Endometrial microvascular endothelial cells (primary cell): ENCODE measurements around the gene DYNLT2. TPM values are rescaled to one million over a fixed set of nuclear protein-coding genes. Genes with fewer than 3 reads are reported as not detected.
"Not testable (repeated sequence)": the region's sequence is repeated elsewhere in the genome, so short reads cannot be mapped to it uniquely, and the experiment has no call there.

Source experiments
- in situ Hi-C: cut with HindIII; loops from 2 replicates; pipeline ENCODE4 v1.10.0; 2017; ENCODE audit warnings: low sequenced_read_pairs, low pct_unique_long_range_greater_than_20kb; ENCODE audit errors: inconsistent ontology term
- total RNA-seq: library from RNA; depleted of rRNA; stranded (reverse); fragments of >200 nt; gene quantifications from one replicate; pipeline ENCODE4 v1.2.3, GENCODE V29; 2015; ENCODE audit errors: inconsistent ontology term

The DYNLT2 gene
- total RNA-seq, 1 donor from 2014 or later = 2.3 TPM

DNA sequence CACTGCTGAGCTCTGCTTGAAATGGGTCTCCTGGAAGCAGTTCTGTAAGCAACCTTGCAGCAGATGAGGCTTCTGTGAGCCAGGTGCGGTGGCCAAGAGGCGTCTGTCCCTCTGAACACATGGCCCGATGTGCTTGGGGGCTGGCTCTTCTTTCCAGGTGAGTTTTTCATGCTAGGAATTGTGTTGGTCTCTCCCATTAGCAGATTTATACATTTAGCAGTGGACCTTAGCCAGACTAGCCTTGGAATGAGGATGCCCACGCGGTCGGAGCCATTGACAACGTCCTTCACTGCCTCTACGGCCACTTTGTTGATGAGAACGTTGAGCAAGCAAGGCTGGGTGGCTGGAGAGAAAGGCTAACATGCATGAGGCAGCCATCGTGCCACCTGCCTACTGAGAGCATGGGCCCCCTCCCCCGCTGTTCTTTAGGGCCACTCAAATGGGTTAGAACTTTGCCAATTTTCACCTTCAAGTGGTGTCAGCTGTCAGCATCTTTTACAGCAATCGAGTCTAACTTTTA lies 33.5 kb upstream of the DYNLT2 start:
- in situ Hi-C loops = no loop called here

DNA sequence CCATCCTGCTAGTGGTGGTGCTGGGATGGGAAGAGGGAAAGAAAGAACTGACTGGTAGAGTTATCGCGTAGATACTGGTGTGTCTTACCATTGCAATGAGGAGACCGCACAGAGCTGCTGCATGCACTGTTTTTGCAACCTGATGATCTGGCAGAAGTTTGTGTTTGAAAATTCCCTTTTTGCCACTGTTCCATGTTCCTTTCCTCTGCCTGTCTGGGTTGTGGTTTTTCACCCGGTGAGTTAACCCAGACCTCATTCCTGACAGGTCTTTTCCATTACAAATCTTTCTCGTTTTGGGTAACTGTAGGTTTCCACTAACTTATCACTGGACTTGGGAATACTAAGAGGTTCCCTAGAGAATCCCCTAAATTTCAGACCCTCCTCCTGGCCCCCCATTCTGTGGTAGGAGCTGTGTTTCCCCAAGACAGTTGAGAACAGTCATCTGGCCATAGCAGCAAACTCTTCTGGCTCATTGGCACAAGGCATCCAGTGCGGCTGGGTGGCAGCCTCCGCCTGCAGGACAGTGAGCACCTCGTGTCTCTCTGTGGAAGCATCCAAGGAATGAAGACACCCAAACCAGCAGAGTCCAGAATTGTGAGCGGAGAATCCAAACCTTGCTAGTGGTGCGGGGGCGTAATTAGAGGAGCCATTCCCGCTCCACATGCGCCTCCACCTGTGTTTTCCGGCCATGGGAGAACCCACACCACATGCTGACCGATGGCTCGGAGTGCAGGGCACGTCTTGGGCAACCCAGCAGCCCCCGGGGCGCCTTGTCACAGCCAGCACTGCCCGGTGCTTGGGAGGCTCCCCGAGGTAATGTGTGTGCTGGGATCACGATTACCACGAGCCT lies 32.8 kb upstream of the DYNLT2 start:
- in situ Hi-C loops = no loop called here

DNA sequence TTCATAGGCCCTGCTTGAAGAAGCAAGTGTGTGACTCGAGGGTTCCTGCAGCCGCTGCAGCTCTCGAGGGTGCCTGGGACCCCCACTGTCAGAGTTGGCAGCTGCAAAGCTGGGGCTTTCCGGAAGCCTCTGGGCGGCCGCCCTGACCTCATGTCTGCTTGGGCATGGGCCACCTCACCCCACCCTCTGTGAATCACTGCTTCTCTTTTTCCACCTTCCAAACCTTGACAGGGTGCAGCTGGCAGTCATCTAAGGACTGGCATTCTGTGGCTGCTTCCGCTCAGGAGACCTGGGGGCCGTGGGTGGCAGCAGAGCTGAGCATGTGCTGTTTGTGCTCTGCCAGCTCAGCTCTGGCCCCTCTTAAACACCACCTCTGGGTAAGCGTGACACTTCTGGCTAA lies 32.0 kb upstream of the DYNLT2 start:
- in situ Hi-C loops = no loop called here

DNA sequence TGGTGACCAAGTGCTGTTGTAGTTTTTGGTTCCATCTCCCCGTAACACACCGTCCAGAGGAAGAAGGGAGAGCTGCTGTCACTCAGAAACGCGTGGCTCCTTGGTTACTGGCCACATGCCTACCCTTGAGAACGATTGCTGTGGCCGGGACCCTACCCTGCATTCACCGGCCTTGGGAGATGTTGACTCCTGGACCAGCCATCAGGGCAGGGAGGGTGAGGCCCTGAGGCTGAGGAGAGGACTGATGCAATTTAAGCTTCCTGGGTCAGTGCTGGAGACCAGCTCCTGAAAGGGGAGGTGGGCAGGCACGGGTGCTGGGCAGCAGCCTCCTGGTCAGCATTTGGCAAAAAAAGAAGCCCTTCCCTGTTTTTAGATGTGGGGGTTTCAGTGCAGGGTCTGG lies 31.6 kb upstream of the DYNLT2 start:
- in situ Hi-C loops = no loop called here

DNA sequence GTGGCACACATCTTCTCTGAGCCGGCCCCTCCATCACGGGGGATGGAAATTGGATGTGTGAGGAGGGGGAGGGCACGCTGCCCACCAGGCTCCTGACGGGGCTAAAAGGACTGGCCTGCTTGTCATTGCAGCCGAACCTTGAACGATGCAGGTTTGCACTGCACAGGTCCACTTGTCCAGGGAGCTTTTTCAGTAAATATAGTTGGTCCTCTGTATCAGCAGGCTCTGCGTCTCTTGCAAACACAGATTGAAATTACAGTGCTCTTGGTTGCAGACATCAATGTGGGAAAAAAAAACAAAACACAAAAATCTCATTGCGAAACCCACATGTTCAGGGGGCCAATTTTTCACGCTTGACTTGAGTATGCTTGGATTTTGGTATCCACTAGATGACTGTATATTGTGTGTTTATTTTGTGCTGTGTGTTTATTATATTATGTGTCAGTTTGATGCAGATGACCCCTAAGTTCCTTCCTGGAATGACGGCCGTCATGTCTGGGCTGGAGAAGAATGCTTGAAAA lies 29.3 kb upstream of the DYNLT2 start:
- in situ Hi-C loops = no loop called here

DNA sequence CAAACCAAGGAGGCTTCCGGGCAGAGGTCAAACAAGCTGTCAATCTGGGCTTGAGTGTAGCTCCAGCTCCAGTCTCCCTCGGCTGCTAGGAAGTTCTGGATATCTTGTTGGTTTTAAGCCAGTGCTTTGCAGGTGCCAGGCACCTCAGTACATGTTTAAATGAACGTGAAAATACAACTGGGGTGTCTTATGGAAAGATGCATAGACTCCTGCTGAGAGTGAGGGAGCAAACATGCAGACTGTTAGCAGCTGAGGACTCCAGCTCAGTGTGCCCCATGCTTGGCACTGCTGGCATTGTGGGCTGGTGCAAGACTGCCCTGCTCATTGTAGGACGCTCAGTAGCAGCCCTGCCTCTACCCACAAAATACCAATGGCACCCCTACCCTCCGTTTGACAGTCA lies 28.5 kb upstream of the DYNLT2 start:
- in situ Hi-C loops = no loop called here

DNA sequence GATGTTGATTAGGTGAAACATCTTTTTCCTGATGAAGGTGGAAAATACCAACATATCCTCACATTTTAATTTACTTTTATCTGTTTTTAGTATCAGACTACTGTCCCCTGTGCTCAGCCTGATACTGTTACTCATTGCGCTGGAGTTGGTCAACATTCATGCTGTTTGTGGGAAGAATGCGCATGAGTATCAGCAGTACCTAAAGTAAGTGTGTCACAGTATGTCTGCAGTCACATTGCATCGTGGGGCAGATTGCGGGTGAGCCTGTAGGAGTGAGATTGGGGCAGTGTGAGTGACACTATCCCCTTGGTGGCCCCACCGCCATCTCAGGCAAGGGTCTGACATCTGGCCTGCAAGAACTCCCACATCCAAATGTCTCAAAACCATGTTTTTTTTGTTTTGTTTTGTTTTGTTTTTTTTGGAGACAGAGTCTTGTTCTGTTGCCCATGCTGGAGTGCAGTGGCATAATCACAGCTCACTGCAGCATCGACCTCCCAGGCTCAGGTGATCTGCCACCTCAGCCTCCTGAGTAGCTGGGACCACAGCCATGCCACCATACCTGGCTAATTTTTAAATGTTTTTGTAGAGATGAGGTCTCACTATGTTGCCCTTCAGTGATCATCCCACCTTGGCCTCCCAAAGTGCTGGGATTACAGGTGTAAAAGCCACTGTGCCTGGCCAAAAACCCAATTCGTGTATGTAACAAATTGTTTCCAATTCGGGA lies 27.9 kb upstream of the DYNLT2 start:
- in situ Hi-C loops = no loop called here

DNA sequence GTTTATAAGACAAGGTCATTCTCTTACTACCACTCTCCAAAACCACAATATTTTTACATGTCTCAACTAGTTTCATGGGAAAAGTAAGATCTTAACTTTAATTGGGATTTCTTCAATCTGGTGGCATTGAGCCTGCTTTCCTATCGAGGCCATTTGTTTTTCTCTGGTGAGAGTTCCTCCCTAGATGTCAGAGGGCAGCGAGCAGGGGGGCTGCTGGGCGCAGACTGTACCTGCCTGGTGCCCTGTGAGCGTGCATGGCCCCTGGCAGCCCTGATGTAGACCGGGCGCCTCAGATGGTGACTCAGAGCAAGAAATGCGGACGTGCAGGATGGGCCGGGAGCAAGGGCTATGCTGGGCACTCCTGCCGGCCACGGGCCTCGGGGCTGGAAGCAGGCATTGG lies 27.3 kb upstream of the DYNLT2 start:
- in situ Hi-C loops = no loop called here

DNA sequence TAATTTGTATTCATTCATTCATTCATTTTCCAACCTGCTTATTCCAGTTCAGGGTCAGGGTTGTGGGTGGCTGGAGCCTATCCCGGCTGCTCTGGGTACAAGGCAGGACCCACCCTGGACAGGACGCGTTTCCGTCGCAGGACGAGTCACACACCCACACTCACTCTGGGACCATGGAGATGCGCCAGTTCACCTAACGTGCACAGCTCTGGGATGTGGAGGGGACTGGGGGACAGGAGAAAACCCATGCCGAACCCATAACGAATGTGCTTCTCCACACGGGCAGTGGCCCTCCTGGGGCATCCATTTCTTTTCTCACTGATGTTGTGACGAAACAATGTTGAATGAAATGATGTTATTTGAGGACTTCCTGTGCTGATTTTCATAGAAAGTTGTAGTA lies 26.5 kb upstream of the DYNLT2 start:
- in situ Hi-C loops = no loop called here

DNA sequence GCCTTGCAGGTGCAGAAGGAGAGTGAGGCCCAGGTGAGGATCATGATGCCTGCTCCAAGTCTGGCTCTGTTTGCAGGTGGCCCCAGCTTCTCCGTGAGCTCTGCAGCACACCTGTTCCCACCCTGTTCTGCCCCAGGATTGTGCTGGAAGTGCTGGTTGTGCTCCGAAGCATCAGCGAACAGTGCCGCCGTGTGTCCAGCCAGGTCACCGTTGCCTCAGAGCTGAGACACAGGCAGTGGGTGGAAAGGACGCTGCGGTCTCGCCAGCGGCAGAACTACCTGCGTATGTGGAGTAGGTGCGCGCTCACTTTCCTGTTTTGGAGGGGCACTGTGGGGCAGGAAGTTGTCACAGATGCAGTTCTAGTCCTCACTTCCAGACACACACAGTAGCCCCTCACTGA lies 25.0 kb upstream of the DYNLT2 start:
- in situ Hi-C loops = no loop called here

DNA sequence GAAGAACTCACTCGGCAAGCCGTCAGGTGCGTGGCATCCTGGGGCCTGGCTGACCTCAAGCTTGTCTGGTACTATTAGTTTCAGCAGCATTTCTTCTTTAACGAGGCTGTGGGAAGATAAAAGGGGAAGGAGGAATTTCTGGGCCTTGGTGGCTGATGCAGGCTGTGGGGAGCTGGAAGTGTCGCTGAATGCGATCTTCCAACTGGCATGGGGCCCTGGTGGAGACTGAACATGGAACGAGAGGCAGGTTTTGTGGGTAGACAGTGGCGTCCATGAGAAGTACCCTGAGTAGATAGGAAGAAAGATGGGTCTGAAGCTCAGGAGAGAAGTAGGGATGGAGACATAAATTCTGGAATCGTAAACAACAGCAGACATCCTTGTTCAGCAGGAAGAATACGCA lies 23.9 kb upstream of the DYNLT2 start:
- in situ Hi-C loops = no loop called here

DNA sequence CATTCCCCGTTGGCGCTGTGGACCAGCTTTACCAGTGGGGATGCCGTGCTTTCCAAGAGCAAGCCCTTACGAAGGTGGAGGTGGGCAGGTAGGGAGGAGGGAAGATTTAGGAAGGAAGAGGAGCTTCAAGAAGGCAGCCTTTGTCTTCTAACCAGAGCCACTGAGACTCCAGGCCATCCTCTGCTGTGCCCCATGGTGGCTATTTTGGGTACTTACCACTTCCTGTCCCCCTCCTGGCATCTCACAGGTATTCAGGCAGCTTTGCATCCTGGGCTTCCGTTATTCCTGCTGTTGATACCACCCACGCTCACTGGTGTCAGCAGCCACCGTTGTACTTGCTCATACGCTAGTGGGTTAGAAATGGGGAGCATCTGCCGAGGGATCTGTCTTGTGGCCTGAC lies 23.0 kb upstream of the DYNLT2 start:
- in situ Hi-C loops = no loop called here

DNA sequence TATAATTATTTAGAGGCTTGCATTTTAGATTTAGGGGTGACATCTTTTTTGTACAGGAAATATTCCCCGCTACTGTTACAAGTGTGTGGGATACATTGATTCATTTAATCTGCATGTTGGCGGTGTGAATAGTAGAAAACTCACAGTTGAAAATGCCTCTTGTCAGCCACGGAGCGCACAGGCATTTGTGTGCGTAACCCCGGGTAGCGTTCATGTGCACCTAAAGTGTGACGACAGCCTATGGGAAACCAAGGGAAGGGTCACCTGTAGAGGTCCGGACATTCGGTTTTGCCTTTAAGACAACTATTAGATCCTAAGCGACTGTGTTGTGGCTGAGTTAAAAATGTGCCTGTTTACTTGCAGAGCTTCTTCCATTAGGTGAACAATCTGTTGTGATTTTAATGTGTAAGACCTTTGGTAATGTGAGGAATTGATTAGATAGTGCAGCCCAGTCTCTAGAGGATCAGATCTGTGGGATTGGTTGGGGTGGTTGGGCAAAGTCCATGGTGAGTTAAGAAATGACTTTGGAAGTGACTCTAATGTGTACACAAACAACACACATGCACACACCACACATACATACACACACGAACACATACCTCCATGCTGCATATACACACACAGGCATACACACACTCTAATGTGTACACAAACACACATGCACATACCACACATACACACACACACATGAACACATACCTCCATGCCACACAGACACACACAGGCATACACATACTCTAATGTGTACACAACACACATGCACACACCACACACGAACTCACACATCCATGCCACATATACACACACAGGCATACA lies 15.8 kb upstream of the DYNLT2 start:
- in situ Hi-C loops = no loop called here

DNA sequence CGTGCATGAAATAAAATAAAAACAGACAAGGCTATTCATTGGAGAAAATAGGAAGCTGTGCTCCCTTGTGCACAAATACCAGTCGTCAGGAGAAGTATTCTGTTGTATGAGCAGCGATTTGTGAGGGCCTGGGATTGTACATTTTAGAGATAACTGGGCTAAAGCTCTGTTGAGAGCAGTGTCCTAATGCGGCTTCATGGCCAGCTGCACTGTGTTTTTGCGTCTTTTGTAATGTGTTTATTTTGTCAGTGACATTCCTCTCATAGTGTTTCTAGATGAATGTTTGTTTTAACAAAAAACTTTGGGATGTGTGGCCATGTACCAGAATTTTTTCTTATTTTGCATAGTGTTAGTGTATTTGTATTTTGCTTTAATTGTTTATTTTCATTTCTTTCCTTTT lies 14.9 kb upstream of the DYNLT2 start:
- in situ Hi-C loops = no loop called here

DNA sequence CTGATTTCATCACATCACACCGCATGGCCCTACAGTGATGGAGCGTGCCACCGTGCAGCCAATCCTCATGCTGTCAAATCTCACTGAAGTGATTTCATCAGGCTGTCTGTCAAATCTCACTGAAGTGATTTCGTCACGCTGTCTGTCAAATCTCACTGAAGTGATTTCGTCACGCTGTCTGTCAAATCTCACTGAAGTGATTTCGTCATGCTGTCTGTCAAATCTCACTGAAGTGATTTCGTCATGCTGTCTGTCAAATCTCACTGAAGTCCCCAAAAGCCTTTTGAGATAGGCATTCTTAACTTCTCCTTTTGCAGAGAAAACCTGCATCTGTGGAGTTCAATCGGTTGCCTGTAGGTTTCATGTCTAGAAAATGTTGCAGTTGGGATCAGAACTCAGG lies 14.4 kb upstream of the DYNLT2 start:
- in situ Hi-C loops = not testable (repeated sequence)

DNA sequence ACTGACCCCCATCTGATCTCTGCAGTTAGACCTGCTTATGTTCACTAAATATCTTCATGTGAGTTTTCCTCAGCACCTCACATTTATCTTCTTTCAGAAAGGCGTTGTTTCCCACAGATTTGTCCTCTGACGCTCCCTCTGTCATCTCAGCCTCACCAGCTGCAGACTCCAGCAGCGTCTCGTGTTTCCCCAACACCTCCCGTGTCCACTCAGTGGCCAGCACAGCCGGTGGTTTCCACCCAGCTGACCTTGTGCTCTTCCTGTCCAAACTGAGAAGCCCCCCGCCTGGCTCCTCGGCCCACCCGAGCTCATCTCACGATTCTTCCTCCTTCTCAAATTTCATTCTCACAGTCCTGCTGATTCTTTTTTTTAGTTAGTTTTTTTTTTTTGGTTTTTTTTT lies 12.5 kb upstream of the DYNLT2 start:
- in situ Hi-C loops = no loop called here

DNA sequence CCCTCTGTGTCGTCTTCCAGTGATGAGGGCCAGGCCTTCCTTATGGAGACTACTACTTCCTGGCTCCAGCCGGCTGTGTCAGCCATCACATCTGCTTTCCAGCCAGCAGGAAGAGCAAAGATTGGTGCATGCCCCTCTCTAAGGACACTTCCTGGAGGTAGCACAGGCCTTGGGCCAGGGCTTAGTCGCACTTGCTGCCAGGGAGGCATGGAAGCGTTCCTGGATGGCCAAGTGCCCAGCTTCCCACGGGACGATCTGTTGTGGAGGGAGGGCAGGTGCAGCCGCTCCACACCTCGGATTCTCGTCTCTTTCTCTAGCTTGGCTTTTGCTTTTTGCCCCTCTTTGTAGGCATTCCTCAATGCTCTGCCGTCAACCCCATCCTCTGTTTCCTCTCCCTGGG lies 11.9 kb upstream of the DYNLT2 start:
- in situ Hi-C loops = no loop called here

DNA sequence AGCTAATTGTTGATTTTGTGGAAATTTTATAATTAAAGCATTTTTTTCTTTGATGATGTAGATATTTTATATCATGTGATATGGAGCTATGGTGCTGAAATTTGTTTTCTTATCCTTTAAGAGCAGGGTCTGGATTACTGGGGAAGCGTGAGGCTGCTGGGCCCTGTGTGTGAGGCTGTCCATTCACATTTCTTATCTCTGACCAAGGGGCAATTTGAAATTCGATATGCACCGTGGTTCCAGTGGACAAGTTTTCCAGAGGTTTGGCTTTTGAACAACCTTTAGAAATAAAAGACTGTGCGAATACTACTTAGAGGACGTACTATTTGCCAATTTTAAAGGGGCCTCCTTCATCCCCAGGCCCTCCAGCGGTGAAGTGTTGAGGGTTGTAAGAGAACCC lies 3.8 kb upstream of the DYNLT2 start:
- in situ Hi-C loops = no loop called here

DNA sequence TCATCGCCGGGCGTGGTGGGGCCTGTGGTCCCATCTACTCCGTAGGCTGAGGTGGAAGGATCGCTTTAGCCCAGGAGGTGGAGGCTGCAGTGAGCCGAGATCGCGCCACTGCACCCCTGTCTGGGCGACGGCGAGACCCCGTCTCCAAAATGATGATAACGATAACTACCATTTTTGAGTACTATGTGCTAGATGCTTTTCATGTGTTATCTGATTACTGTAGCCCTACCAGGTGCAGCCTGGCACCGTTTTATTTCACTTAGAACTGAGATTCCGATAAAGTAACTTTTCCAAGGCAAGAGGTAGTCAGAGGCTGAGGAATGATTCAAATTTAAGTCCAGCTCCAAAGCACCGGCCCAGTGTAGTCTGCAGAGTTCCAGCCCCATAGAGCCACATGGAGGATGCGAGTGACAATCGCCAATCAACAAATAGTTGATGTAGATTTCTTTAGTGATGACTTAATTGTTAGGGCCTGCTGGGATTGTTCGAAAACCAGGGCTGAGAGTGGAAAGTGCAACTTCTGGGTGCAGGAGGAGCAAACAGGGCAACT lies 777 bp upstream of the DYNLT2 start:
- in situ Hi-C loops = no loop called here
